Lower leg skin (tissue), 3 donors: ENCODE data around the gene CCSER1.

Source experiments
- POLR2A ChIP-seq, 2 donors: fragments of 450-650 bp; IDR thresholded peaks; one replicate each; pipeline ENCODE4 v1.6.1; 2016 to 2017; ENCODE audit warnings: antibody characterized with exemption in 2 of 2, mild to moderate bottlenecking in 1 of 2, moderate library complexity in 1 of 2
- TF ChIP-seq, protein P1 (sequence below), 3 donors: fragments of 450-650 bp; IDR thresholded peaks; one replicate each; pipeline ENCODE4 v1.5.1; 2016; ENCODE audit warnings: antibody characterized with exemption in 3 of 3, mild to moderate bottlenecking in 3 of 3, moderate library complexity in 2 of 3

GRCh38 chr4:90246816-90247215, 119.6 kb downstream of the CCSER1 start:
- TF ChIP-seq POLR2A (IDR thresholded peaks at IDR 0.05), result no peak
- TF ChIP-seq, protein P1, sequence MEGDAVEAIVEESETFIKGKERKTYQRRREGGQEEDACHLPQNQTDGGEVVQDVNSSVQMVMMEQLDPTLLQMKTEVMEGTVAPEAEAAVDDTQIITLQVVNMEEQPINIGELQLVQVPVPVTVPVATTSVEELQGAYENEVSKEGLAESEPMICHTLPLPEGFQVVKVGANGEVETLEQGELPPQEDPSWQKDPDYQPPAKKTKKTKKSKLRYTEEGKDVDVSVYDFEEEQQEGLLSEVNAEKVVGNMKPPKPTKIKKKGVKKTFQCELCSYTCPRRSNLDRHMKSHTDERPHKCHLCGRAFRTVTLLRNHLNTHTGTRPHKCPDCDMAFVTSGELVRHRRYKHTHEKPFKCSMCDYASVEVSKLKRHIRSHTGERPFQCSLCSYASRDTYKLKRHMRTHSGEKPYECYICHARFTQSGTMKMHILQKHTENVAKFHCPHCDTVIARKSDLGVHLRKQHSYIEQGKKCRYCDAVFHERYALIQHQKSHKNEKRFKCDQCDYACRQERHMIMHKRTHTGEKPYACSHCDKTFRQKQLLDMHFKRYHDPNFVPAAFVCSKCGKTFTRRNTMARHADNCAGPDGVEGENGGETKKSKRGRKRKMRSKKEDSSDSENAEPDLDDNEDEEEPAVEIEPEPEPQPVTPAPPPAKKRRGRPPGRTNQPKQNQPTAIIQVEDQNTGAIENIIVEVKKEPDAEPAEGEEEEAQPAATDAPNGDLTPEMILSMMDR (IDR thresholded peaks at IDR 0.05), result no peak
